Fibroblast of pulmonary artery (primary cell): ENCODE results near the gene MCEMP1.

Source experiments
- DNase-seq: peaks from one replicate; pipeline ENCODE4 v3.0.0-alpha.2; 2010; ENCODE audit warnings: low read depth
- H3K4me3 ChIP-seq: replicated peaks from 2 replicates; pipeline ENCODE4 v1.5.1; 2011; ENCODE audit warnings: low read depth, mild to moderate bottlenecking, control low read depth, low read length, moderate library complexity
- CTCF ChIP-seq: IDR thresholded peaks from 2 replicates; pipeline ENCODE4 v1.5.1; 2011; ENCODE audit warnings: mild to moderate bottlenecking, control low read depth, low read length, inconsistent platforms; ENCODE audit errors: missing control alignments

Gene MCEMP1, protein sequence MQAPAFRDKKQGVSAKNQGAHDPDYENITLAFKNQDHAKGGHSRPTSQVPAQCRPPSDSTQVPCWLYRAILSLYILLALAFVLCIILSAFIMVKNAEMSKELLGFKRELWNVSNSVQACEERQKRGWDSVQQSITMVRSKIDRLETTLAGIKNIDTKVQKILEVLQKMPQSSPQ

GRCh38 chr19:7676854-7677253, at the start of gene MCEMP1:
Gene MCEMP1, plus strand, starts transcription at chr19:7677090. Its CDS starts 31 bp downstream, at chr19:7677121.
- H3K4me3 ChIP-seq: no peak within 1 kb of the TSS
- DNase-seq: no peak
- no peak for TF ChIP-seq CTCF

DNA sequence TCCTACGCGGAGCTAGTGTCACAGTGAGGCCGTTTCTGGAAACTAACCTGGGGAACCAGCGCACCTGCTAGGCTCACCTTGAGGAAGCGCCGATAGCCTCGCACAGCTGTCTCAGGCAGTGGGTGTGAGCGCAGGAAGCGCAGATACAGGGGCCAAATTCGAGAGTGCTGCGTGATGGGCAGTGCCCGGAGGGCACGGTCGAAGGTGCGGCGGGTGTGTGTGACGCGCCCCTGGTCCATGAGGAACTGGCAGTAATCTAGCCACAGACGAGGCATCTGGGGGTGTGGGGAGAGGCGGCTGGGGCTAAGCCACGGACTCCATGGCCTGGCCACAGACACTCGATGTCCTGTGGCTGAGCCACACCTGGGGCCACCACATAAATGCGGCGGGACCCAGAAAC, 49.7 kb upstream of the MCEMP1 start:
- TF ChIP-seq CTCF: no peak
- no peak for DNase-seq
- H3K4me3 ChIP-seq: no peak overlapping the region

DNA sequence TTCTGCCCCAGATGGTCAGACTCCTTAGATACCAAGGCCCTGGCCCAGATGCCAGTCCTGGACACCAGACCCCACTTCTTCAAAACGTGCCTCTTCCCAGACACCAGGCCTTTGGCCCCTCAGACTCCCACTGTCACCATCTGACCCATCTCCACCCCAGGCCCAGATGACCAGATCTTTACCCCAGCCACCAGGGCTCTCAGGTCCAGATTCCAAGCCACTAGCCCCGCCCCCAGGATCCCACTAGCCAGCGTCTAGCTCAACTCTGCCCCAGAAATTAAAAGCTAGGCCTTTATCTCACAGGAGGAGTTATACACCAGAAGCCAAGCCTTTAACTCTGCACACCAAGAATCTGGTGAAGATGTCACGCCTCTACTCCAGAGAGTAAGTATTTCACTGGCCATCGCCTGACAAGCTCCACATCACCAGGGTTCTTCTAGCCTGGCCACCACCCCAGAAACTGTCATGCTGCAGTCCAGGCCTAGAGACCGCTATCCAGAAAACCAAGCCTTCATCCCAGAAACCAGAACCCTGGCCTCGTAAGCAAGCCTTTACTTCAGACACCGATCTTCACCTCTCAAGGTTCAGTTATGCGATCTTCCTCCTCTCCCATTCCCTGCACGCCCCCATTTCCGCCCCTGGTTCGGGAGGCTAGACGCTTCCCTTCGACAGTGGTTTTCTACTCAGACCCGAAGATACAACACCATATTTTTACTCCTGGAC, 48.1 kb upstream of the MCEMP1 start:
- peak overlapping the region; percentile 100 for H3K4me3 ChIP-seq
- no peak for TF ChIP-seq CTCF

GRCh38 chr19:7629347-7630054, 47.4 kb upstream of the MCEMP1 start, which contains the start of the genes PET100 and XAB2:
Gene PET100, plus strand, starts transcription at chr19:7629793. Its CDS starts 41 bp downstream, at chr19:7629834.
Gene XAB2, minus strand, starts transcription at chr19:7629545. Its CDS starts 18 bp downstream, at chr19:7629527.
- no peak for TF ChIP-seq CTCF
- DNase-seq: peak; percentile 99
- H3K4me3 ChIP-seq: peak within 1 kb of the TSS; percentile 100

More for the DNA sequence above, 48.1 kb upstream of the MCEMP1 start:
- DNase-seq: no peak

DNA sequence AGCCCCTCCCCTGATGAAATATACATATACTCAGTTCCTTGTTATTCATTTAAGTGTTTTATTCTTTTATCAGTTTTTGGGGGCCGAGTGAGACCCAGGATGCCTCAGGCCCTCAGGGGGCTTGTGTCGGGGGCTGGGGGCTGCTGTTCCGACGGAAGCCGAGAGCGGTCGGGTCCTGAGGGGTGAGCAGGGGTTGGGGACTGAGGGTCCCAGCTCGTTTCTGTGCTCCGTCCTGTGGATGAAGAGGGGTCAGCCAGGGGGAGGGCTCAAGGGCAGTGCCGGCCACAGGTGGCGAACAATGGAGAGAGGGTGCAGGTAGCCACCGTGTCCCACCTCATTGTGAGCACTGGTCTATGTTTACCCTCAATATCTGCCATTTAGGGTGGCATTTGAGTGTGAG, 45.3 kb upstream of the MCEMP1 start:
- DNase-seq: no peak
- no peak overlapping the region for H3K4me3 ChIP-seq
- no peak for TF ChIP-seq CTCF

DNA sequence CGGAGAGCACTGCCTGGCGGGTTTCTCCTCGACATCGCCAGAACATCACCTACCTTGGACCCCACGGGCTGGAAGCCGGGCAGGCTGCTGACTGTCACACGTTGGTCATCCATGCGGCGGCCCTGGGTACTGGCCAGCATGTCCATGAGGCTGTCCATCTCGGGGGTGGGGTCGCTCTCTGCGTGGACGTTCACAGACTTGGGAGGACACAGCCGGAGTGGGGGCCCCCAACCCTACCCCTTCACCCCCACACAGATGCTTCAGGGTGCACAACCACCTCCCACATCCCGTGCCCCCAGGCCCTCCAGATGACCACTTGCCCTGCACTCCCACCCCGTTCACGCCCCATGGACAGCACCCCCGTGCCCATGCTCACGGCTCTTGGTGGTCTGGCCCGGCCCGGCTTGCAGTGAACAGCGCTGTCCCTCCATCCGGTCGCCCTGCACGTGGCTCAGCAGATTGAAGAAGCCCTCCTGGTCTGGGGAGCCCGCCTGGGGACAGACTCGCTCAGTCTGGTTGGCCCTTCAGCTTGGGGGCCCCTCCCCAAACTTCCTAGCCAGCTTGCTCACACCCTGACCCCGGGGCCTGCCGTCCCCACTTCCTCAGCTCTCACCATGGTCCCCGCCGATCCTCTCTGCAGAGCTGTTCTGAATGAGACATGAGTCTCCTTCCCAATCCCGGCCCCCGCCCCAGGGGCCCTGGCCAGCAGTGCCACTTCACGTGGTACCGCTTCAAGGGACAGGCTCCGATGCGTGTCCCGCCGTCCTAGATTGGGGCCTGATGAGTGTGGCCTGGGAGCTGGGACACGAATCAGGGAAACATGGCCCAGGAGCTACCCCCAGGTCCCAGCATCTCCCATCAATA, 44.3 kb upstream of the MCEMP1 start:
- DNase-seq: no peak
- no peak overlapping the region for H3K4me3 ChIP-seq
- no peak for TF ChIP-seq CTCF
